B cell (primary cell): ENCODE measurements around the gene AKAP8. TPM values are rescaled to one million over a fixed set of nuclear protein-coding genes. Genes with fewer than 3 reads are reported as not detected.
"Not testable (repeated sequence)": the region's sequence is repeated elsewhere in the genome, so short reads cannot be mapped to it uniquely, and the experiment has no call there.

Experiments
- ATAC-seq: fragments of 200-7000 bp; cut with Tn5 transposase; one replicate; pipeline ENCODE4 v1.10.0; 2021; ENCODE audit warnings: low read depth, mild to moderate bottlenecking, moderate number of reproducible peaks, moderate library complexity
- CTCF ChIA-PET: fragments of 350-600 bp; sonication (Branson Sonifier 250); formaldehyde crosslinking; loops from one replicate; lab custom pipeline; 2021; ENCODE audit warnings: antibody characterized with exemption, inconsistent platforms; lab: Charles Lee
- POLR2A ChIA-PET: fragments of 350-600 bp; sonication (Branson Sonifier 250); formaldehyde crosslinking; loops from one replicate; lab custom pipeline; 2021; ENCODE audit warnings: antibody characterized with exemption; lab: Charles Lee
- DNase-seq: peaks from one replicate; pipeline ENCODE4 v3.0.0; 2013
- H2AFZ ChIP-seq: 2 replicates; pipeline ENCODE4 v1.6.1; 2012; ENCODE audit warnings: mild to moderate bottlenecking, low read depth, low read length; ENCODE audit not compliant: insufficient read depth, poor library complexity, severe bottlenecking
- H3K27ac ChIP-seq, 2 donors: 1 replicate in 1 of 2; 2 replicates in 1 of 2; pipeline ENCODE4 v1.5.1; 2012 to 2013; ENCODE audit warnings: low read length in 2 of 2, mild to moderate bottlenecking in 2 of 2, moderate library complexity in 1 of 2
- H3K27me3 ChIP-seq, 4 experiments: fragments of 200-600 bp in 1 of 4; sonication (generic) in 1 of 4; replicated peaks in 1 of 4; 1 replicate in 2 of 4; 2 replicates in 2 of 4; pipeline versions ENCODE4 v1.6.1 to v1.7.0; 2013 to 2016; ENCODE audit warnings: low read length in 3 of 4, mild to moderate bottlenecking in 2 of 4, mixed read lengths in 1 of 4, moderate library complexity in 1 of 4; ENCODE audit not compliant: insufficient read depth in 4 of 4, control insufficient read depth in 3 of 4; ENCODE audit errors: control extremely low read depth in 1 of 4
- H3K36me3 ChIP-seq, 2 experiments: replicated peaks in 1 of 2; 1 replicate in 1 of 2; 2 replicates in 1 of 2; pipeline versions ENCODE4 v1.6.1 to v1.7.1; 2013; ENCODE audit warnings: low read length in 1 of 2; ENCODE audit not compliant: insufficient read depth in 2 of 2, control insufficient read depth in 1 of 2; ENCODE audit errors: control extremely low read depth in 1 of 2, extremely low read depth in 1 of 2
- H3K4me1 ChIP-seq, 2 donors: fragments of 200-600 bp in 1 of 2; sonication (generic) in 1 of 2; 1 replicate in 1 of 2; 2 replicates in 1 of 2; pipeline versions ENCODE4 v1.5.1 to v1.6.1; 2013 to 2017; ENCODE audit warnings: low read length in 2 of 2; ENCODE audit not compliant: control insufficient read depth in 2 of 2, insufficient read depth in 2 of 2
- H3K4me2 ChIP-seq: replicated peaks from 2 replicates; pipeline ENCODE3; 2012; ENCODE audit warnings: mild to moderate bottlenecking, low read depth, low read length; ENCODE audit not compliant: poor library complexity, severe bottlenecking
- H3K4me3 ChIP-seq, 5 experiments: fragments of 200-600 bp in 1 of 5; sonication (generic) in 1 of 5; 1 replicate in 3 of 5; 2 replicates in 2 of 5; pipeline versions ENCODE4 v1.5.1 to v1.7.0; 2011 to 2016; ENCODE audit warnings: low read length in 4 of 5, mild to moderate bottlenecking in 4 of 5, low read depth in 2 of 5, control low read depth in 1 of 5, moderate library complexity in 1 of 5; ENCODE audit not compliant: insufficient read depth in 1 of 5; ENCODE audit errors: control extremely low read depth in 1 of 5, extremely low read depth in 1 of 5
- H3K79me2 ChIP-seq: fragments of 200-600 bp; sonication (generic); one replicate; pipeline ENCODE4 v1.6.0; 2016; ENCODE audit warnings: low read length; ENCODE audit not compliant: control insufficient read depth, insufficient read depth
- H3K9ac ChIP-seq: fragments of 200-600 bp; sonication (generic); 2 replicates; pipeline ENCODE4 v1.6.1; 2017; ENCODE audit warnings: mild to moderate bottlenecking, low read length, moderate library complexity
- H3K9me3 ChIP-seq, 3 donors: one replicate each; pipeline versions ENCODE4 v1.6.1 to v1.7.1; 2013; ENCODE audit warnings: low read length in 2 of 3; ENCODE audit not compliant: control insufficient read depth in 2 of 3, insufficient read depth in 1 of 3; ENCODE audit errors: control extremely low read depth in 1 of 3
- H4K20me1 ChIP-seq: 2 replicates; pipeline ENCODE4 v1.6.0; 2012; ENCODE audit warnings: mild to moderate bottlenecking, low read length; ENCODE audit not compliant: insufficient read depth, control insufficient read depth, poor library complexity, severe bottlenecking
- H3K27ac Mint-ChIP-seq: one replicate; pipeline ENCODE4 v1.8.0; 2021; ENCODE audit warnings: mixed read lengths
- H3K27me3 Mint-ChIP-seq: one replicate; pipeline ENCODE4 v1.8.0; 2021; ENCODE audit warnings: mixed read lengths
- H3K4me1 Mint-ChIP-seq: one replicate; pipeline ENCODE4 v1.8.0; 2021; ENCODE audit warnings: mixed read lengths
- H3K4me3 Mint-ChIP-seq: one replicate; pipeline ENCODE4 v1.8.0; 2021; ENCODE audit warnings: mixed read lengths
- H3K9me3 Mint-ChIP-seq: one replicate; pipeline ENCODE4 v1.8.0; 2022; ENCODE audit warnings: mixed read lengths; ENCODE audit not compliant: insufficient read depth
- CTCF ChIP-seq: fragments of 200-600 bp; IDR thresholded peaks from one replicate; pipeline ENCODE4 v1.8.0; 2022; ENCODE audit warnings: antibody characterized with exemption, mild to moderate bottlenecking
- EZH2 ChIP-seq: IDR thresholded peaks from 2 replicates; pipeline ENCODE4 v1.6.1; 2012; ENCODE audit warnings: borderline replicate concordance, low read depth, mild to moderate bottlenecking, moderate library complexity, low read length; ENCODE audit not compliant: insufficient read depth, poor library complexity, severe bottlenecking
- WGBS: methylation state at CpG from one replicate; pipeline ENCODE4 v1.1.5; 2013; ENCODE audit warnings: missing lambda C conversion rate; ENCODE audit not compliant: insufficient coverage; 5-methylcytosine and 5-hydroxymethylcytosine counted together
- intact Hi-C: fragments of 100-400 bp; cut with micrococcal nuclease; formaldehyde crosslinking; loops from one replicate; pipeline ENCODE4 v1.10.0; 2022
- polyA plus RNA-seq: library from polyadenylated mRNA; depleted of rRNA; stranded (reverse); fragments of >200 nt; gene quantifications from 2 replicates; pipeline ENCODE4 v1.2.3, GENCODE V29; 2012
- total RNA-seq, 2 donors: library from RNA; stranded (reverse); fragments of 120-200 nt in 1 of 2; gene quantifications; 1 replicate in 1 of 2; 2 replicates in 1 of 2; pipeline versions ENCODE4 v1.2.3 to v1.2.4, GENCODE V29; 2013 to 2022

The AKAP8 gene
- total and polyA plus RNA-seq, 2 donors (not counting 1 experiment from before 2014, with no cell fraction given), result 30.0 to 84.8 TPM

DNA sequence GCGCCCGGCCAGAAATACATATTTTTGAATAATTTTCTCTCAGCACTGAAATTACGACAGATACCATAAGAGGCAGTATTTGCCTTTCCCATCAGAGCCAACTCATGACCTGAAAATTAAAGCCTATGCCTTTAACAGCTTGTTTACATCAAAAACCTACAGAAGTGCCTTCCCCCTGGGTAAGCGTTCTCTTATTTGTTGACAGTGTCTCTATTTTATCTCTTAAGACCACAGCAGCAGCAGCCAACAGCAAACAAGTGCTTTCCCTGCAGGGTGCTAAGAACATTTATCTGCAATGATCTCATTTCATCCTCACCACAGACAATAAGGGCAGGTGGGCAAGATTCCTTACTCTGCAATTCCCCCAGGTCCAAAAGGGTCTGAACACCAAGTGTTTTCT lies 33.2 kb upstream of the AKAP8 start:
- peaks cover 48% of the 10 kb centered on the region for H3K4me1 Mint-ChIP-seq
- Histone ChIP-seq H2AFZ (no peak overlapping the region), H4K20me1 (peaks cover 80% of the 10 kb centered on the region), H3K9ac (no peak overlapping the region), H3K4me3 (no peak overlapping the region), H3K9me3 (no peaks in the 10 kb centered on the region), H3K4me1 (peaks cover 11 to 20% of the 10 kb centered on the region in 2 donors), H3K27me3 (no peaks in the 10 kb centered on the region), H3K4me2 (no peak overlapping the region), H3K36me3 (peaks cover 0 to 50% of the 10 kb centered on the region in 2 experiments), H3K79me2 (peaks cover 99% of the 10 kb centered on the region), H3K27ac (no peak overlapping the region)
- 86% methylated on average over 2 of the region's 4 CpGs for WGBS
- ATAC-seq (no peak), DNase-seq (no peak)
- no peak overlapping the region for H3K4me3 Mint-ChIP-seq
- no peak for TF ChIP-seq CTCF
- no peak for TF ChIP-seq EZH2
- H3K27ac Mint-ChIP-seq, result no peak overlapping the region
- no peaks in the 10 kb centered on the region for H3K9me3 Mint-ChIP-seq
- H3K27me3 Mint-ChIP-seq, result no peaks in the 10 kb centered on the region
- POLR2A ChIA-PET, result no interaction called here
- CTCF ChIA-PET, result interaction anchor here (0.6 to 1.0 kb wide), 2 partner anchors 8 to 1681 kb away, joined by 3 to 5 read pairs; no protein-coding TSS in a partner anchor
- intact Hi-C loops, result no loop called here

- H3K4me3 Mint-ChIP-seq, ATAC-seq, H3K27ac Mint-ChIP-seq, H3K27ac ChIP-seq, H3K4me2 ChIP-seq, H2AFZ ChIP-seq, H3K9ac ChIP-seq, H3K9me3 Mint-ChIP-seq, H3K9me3 ChIP-seq, H3K4me3 ChIP-seq, POLR2A ChIA-PET, DNase-seq, H3K27me3 Mint-ChIP-seq, intact Hi-C loops, H3K27me3 ChIP-seq, H3K4me1 ChIP-seq: not testable (repeated sequence)
- Histone ChIP-seq H3K79me2 (peaks cover 99% of the 10 kb centered on the region), H4K20me1 (peaks cover 81% of the 10 kb centered on the region), H3K36me3 (peaks cover 0 to 50% of the 10 kb centered on the region in 2 experiments)
- peaks cover 43% of the 10 kb centered on the region for H3K4me1 Mint-ChIP-seq
- no CpG with 5 or more reads among the region's 2 CpGs for WGBS
- CTCF ChIA-PET, result interaction anchor here (1.8 kb wide), 1 partner anchor 8 kb away, joined by 4 read pairs; no protein-coding TSS in a partner anchor
Measured at GRCh38 chr19:15411351-15411750, 31.8 kb upstream of the AKAP8 start.
